Ishikawa (cell line): Measurements from ENCODE around the gene MYO5A.

Experiments used
- CEBPB ChIP-seq: IDR thresholded peaks from 2 replicates; pipeline ENCODE4 v1.6.1; 2012
- EGR1 ChIP-seq: IDR thresholded peaks from 2 replicates; pipeline ENCODE4 v1.6.1; 2012
- FOXM1 ChIP-seq: IDR thresholded peaks from 2 replicates; pipeline ENCODE4 v1.6.1; 2012; ENCODE audit warnings: low read depth, borderline replicate concordance
- MAX ChIP-seq: IDR thresholded peaks from 2 replicates; pipeline ENCODE4 v1.6.1; 2012
- REST ChIP-seq: IDR thresholded peaks from 2 replicates; pipeline ENCODE4 v1.6.1; 2012; ENCODE audit warnings: low read depth, mild to moderate bottlenecking
- TAF1 ChIP-seq: IDR thresholded peaks from 2 replicates; pipeline ENCODE4 v1.6.1; 2012; ENCODE audit warnings: low read depth, mild to moderate bottlenecking
- YY1 ChIP-seq: IDR thresholded peaks from 2 replicates; pipeline ENCODE4 v1.6.1; 2012; ENCODE audit warnings: low read depth

- TF ChIP-seq MAX: no peak
- no peak for TF ChIP-seq TAF1
- no peak for TF ChIP-seq REST
- no peak for TF ChIP-seq YY1
- no peak for TF ChIP-seq EGR1
- no peak for TF ChIP-seq FOXM1
- no peak for TF ChIP-seq CEBPB
Observed at GRCh38 chr15:52505151-52505550, 23.5 kb downstream of the MYO5A start.
